Astrocyte of the hippocampus (primary cell): ENCODE measurements around the gene FAF1.
"Not testable (repeated sequence)": the region's sequence is repeated elsewhere in the genome, so short reads cannot be mapped to it uniquely, and the experiment has no call there.

Experiments
- DNase-seq: peaks from one replicate; pipeline ENCODE4 v3.0.0; 2011; ENCODE audit warnings: low read depth, low spot score

FAF1 gene

GRCh38 chr1:50851034-50851433 lies 109.0 kb downstream of the FAF1 start:
- DNase-seq, result no peak

GRCh38 chr1:50847303-50847702 lies 112.8 kb downstream of the FAF1 start:
- DNase-seq, result no peak

GRCh38 chr1:50846224-50846839 lies 113.7 kb downstream of the FAF1 start:
- no peak for DNase-seq

- DNase-seq, result peak; percentile 69
These were observed 118.2 kb downstream of the FAF1 start for GRCh38 chr1:50841791-50842387.

- DNase-seq, result no peak
These were observed 124.0 kb downstream of the FAF1 start for GRCh38 chr1:50836117-50836516.

- no peak for DNase-seq
These were observed 126.9 kb downstream of the FAF1 start for GRCh38 chr1:50833216-50833615.

GRCh38 chr1:50832167-50832566 lies 127.9 kb downstream of the FAF1 start:
- no peak for DNase-seq

- no peak for DNase-seq
These were observed 128.6 kb downstream of the FAF1 start for GRCh38 chr1:50831300-50832061.

- DNase-seq, result no peak
These were observed 129.4 kb downstream of the FAF1 start for GRCh38 chr1:50830621-50831020.

- DNase-seq, result peak; percentile 77
These were observed 130.8 kb downstream of the FAF1 start for GRCh38 chr1:50829014-50829958.

GRCh38 chr1:50827546-50827945 lies 132.5 kb downstream of the FAF1 start:
- no peak for DNase-seq

- not testable (repeated sequence) for DNase-seq
These were observed 133.3 kb downstream of the FAF1 start for GRCh38 chr1:50826792-50827191.

- DNase-seq, result peak; percentile 6
These were observed 137.9 kb downstream of the FAF1 start for GRCh38 chr1:50822035-50822776.

- DNase-seq, result no peak
These were observed 139.5 kb downstream of the FAF1 start for GRCh38 chr1:50820545-50820944.

- DNase-seq, result no peak
These were observed 147.7 kb downstream of the FAF1 start for GRCh38 chr1:50812346-50812745.

GRCh38 chr1:50808296-50808695 lies 151.8 kb downstream of the FAF1 start:
- DNase-seq, result no peak

- DNase-seq, result no peak
These were observed 163.8 kb downstream of the FAF1 start for GRCh38 chr1:50796272-50796671.

GRCh38 chr1:50793521-50793920 lies 166.5 kb downstream of the FAF1 start:
- DNase-seq, result no peak

- no peak for DNase-seq
These were observed 172.8 kb downstream of the FAF1 start for GRCh38 chr1:50787266-50787665.

GRCh38 chr1:50783286-50783685 lies 176.8 kb downstream of the FAF1 start:
- no peak for DNase-seq

- DNase-seq, result no peak
These were observed 179.3 kb downstream of the FAF1 start for GRCh38 chr1:50780797-50781196.
